Heart right ventricle (tissue), 16 donors: Measurements from ENCODE around the gene PLXDC2. TPM values are rescaled to one million over a fixed set of nuclear protein-coding genes. Genes with fewer than 3 reads are reported as not detected.
A peak's percentile ranks its signal among the peaks of the same experiment; 100 is the strongest.

Experiments used
- ATAC-seq, 8 donors: fragments of 200-7000 bp; cut with Tn5 transposase; one replicate each; pipeline ENCODE4 v1.9.1; 2020; ENCODE audit warnings: mild to moderate bottlenecking in 8 of 8, moderate library complexity in 8 of 8, moderate number of reproducible peaks in 1 of 8
- DNase-seq, 2 donors: peaks; one replicate each; pipeline ENCODE4 v3.0.0-alpha.2; 2020
- H3K27ac ChIP-seq, 10 donors: fragments of 200-600 bp; sonication (generic) in 2 of 10; one replicate each; pipeline versions ENCODE4 v1.5.0 to v1.8.0; 2020 to 2022; ENCODE audit warnings: mild to moderate bottlenecking in 3 of 10
- H3K27me3 ChIP-seq, 7 donors: fragments of 200-600 bp; one replicate each; pipeline ENCODE4 v1.8.0; 2021 to 2022; ENCODE audit warnings: mild to moderate bottlenecking in 2 of 7
- H3K36me3 ChIP-seq, 9 donors: fragments of 200-600 bp; sonication (generic) in 1 of 9; one replicate each; pipeline versions ENCODE4 v1.5.0 to v1.8.0; 2020 to 2022; ENCODE audit warnings: mild to moderate bottlenecking in 2 of 9
- H3K4me1 ChIP-seq, 9 donors: fragments of 200-600 bp; sonication (generic) in 1 of 9; one replicate each; pipeline versions ENCODE4 v1.5.0 to v1.8.0; 2020 to 2022; ENCODE audit warnings: mild to moderate bottlenecking in 4 of 9
- H3K4me3 ChIP-seq, 10 donors: fragments of 200-600 bp; sonication (generic) in 2 of 10; one replicate each; pipeline versions ENCODE4 v1.5.0 to v1.8.0; 2020 to 2022; ENCODE audit warnings: mild to moderate bottlenecking in 7 of 10, moderate library complexity in 2 of 10
- H3K9me3 ChIP-seq, 11 donors: fragments of 200-600 bp in 10 of 11; sonication (generic) in 2 of 11; one replicate each; pipeline versions ENCODE4 v1.5.0 to v1.8.0; 2013 to 2022; ENCODE audit warnings: mild to moderate bottlenecking in 2 of 11, control low read depth in 1 of 11, moderate library complexity in 1 of 11
- WGBS, 2 donors: extraction: QIAGEN DNeasy Blood & Tissue Kit; methylation state at CpG; one replicate each; pipeline ENCODE4 v1.1.7; 2013; ENCODE audit warnings: inconsistent platforms in 1 of 2; 5-methylcytosine and 5-hydroxymethylcytosine counted together
- intact Hi-C, 10 donors: fragments of 100-400 bp; cut with DNase I; formaldehyde crosslinking; loops; one replicate each; pipeline versions ENCODE4 v1.11.1 to v1.14.2; 2022
- polyA plus RNA-seq, 2 donors: library from polyadenylated mRNA; stranded (reverse); fragments of 200-250 nt; gene quantifications; one replicate each; pipeline ENCODE4 v1.2.3, GENCODE V29; 2013
- total RNA-seq, 10 donors: library from RNA; stranded (reverse); fragmentation: NEBNext Ultra II Directional in 3 of 10; extraction: Animal tissue kit (Norgen Biotek cat#: 25700) in 3 of 10; gene quantifications; one replicate each; pipeline versions ENCODE4 v1.2.1 to v1.2.4, GENCODE V29; 2021 to 2023
- TF ChIP-seq, protein P1 (sequence below), 9 donors: fragments of 200-600 bp; sonication (generic) in 2 of 9; IDR thresholded peaks; one replicate each; pipeline versions ENCODE4 v1.5.0 to v1.8.0; 2021 to 2022; ENCODE audit warnings: antibody characterized with exemption in 9 of 9, mild to moderate bottlenecking in 5 of 9, moderate library complexity in 1 of 9
- donor health status: Arrhythmogenic right ventricular cardiomyopathy.
- donor health status: ischemic (EF 13 %, LVEDD 7.1; RV severe dilation, severe dysfunction).
- donor health status: healthy with polysubstance abuse.
- donor health status: DM: no; HTN: yes; CAD: no.
- donor health status: DM: no; HTN: no; CAD: no.
- donor health status: ischemic (EF 25% LVEDD 6.9; RV normal size, moderate dysfunction).
- donor health status: ischemic (EF 25% LVEDD 5.7; RV mildly dilated, moderate dysfunction).
- donor health status: healthy.
- donor health status: DM: yes; HTN: yes; CAD: no.
- donor health status: Ischemic cardiomyopathy.
- donor health status: ischemic (EF 35%, LVEDD 5.7; RV mildly dilated, moderate dysfunction).
- donor health status: nonischemic (EF 11% LVEDD 7.7; RV severe dilation, severe dysfunction).
- donor health status: DM: yes; HTN: yes; CAD: no.
- donor health status: PGD.
- donor health status: ischemic (EF 29% LVEDD 5.4; RV normal size, mild dysfunction).
- donor health status: nonischemic (EF 23%, LVEDD 6.1; RV moderate dilation, normal function).

PLXDC2 gene
- total and polyA plus RNA-seq, 12 donors, result 4.6 to 26.8 (median 16.9) TPM

- Histone ChIP-seq H3K4me3 (peak overlapping the region; percentile 59 to 94 (median 86)), H3K27ac (peak overlapping the region; percentile 78 to 95 (median 89)), H3K36me3 (peaks cover 0 to 5% (median 0%) of the 10 kb centered on the region in 9 donors), H3K9me3 (no peaks in the 10 kb centered on the region), H3K27me3 (peaks cover 0 to 17% (median 2%) of the 10 kb centered on the region in 7 donors), H3K4me1 (peaks cover 0 to 43% (median 12%) of the 10 kb centered on the region in 9 donors)
- TF ChIP-seq, protein P1, sequence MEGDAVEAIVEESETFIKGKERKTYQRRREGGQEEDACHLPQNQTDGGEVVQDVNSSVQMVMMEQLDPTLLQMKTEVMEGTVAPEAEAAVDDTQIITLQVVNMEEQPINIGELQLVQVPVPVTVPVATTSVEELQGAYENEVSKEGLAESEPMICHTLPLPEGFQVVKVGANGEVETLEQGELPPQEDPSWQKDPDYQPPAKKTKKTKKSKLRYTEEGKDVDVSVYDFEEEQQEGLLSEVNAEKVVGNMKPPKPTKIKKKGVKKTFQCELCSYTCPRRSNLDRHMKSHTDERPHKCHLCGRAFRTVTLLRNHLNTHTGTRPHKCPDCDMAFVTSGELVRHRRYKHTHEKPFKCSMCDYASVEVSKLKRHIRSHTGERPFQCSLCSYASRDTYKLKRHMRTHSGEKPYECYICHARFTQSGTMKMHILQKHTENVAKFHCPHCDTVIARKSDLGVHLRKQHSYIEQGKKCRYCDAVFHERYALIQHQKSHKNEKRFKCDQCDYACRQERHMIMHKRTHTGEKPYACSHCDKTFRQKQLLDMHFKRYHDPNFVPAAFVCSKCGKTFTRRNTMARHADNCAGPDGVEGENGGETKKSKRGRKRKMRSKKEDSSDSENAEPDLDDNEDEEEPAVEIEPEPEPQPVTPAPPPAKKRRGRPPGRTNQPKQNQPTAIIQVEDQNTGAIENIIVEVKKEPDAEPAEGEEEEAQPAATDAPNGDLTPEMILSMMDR (IDR thresholded peaks at IDR 0.05), result peak in 3 of 9 donors; percentile 18 to 35 (median 26)
- peak in 7 of 8 donors; percentile 18 to 56 (median 41) for ATAC-seq
- intact Hi-C loops, result loop anchor here in 9 of 10 donors (5.0 to 10.0 kb wide), 15 partner anchors 115 to 950 kb away; no protein-coding TSS in a partner anchor
- peak; percentile 18 to 35 for DNase-seq
- WGBS, 2 donors, result 1% methylated on average over 26 to 27 of the region's 27 CpGs
Observed at GRCh38 chr10:19817231-19817933, 1.1 kb downstream of the PLXDC2 start.

DNA sequence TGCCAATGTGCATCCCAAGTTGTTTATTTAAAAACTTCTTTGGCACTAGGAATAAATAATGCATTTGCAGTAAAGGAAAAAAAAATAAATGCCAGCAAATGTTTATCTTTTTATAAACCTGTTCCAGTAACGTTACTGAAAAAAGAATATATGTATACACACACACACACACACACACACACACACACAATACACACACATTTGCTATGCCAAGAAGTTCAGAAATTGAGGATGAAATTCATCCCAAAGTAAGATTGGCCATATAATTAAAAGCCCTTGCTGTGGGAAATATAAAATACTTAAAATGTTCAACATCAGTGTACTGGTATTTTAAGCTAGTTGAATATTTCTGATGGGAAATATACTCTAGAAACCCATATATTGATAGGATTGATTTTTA is 2.6 kb downstream of the PLXDC2 start:
- Histone ChIP-seq H3K27me3 (peaks cover 0 to 17% (median 2%) of the 10 kb centered on the region in 7 donors), H3K9me3 (no peaks in the 10 kb centered on the region), H3K36me3 (peaks cover 0 to 5% (median 0%) of the 10 kb centered on the region in 9 donors), H3K4me1 (peaks cover 0 to 45% (median 13%) of the 10 kb centered on the region in 9 donors), H3K4me3 (peak overlapping the region in 9 of 10 donors; percentile 59 to 94 (median 84)), H3K27ac (peak overlapping the region in 7 of 10 donors; percentile 2 to 95 (median 63))
- DNase-seq, result no peak
- WGBS, 2 donors, result 18 to 24% methylated on average over 1 of the region's 1 CpG
- TF ChIP-seq, protein P1 (IDR thresholded peaks at IDR 0.05), result no peak
- intact Hi-C loops, result loop anchor here in 9 of 10 donors (5.0 to 10.0 kb wide), 15 partner anchors 113 to 948 kb away; no protein-coding TSS in a partner anchor
- no peak for ATAC-seq

DNA sequence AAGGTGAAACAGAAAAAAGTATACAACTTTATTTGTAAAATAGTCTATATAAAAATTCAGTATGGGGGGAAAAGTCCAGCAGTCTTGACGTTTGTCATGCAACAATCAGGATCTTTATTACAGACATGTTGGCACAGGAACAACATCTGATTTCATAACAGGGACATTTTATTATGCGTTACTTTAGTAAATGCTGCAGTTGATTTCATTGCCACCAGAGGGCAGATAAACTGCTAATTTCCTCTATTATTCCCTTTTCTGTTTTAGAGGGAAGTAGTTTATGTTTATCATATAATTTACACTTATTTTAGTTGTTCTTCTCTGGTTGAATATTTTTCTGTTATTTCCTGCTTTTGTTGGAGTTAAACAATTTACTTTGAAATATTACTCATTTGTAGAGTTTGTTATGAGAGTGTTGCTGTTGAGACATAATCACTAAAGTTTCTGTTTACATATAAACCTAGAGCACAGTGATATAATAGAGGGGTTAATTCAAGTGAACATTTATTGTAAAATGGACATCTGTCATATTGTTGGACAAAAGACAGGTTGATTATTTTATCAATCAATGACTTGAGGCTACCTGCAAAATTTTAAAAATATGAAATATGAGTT is 3.3 kb downstream of the PLXDC2 start:
- Histone ChIP-seq H3K27me3 (peaks cover 0 to 16% (median 2%) of the 10 kb centered on the region in 7 donors), H3K4me3 (peak overlapping the region in 8 of 10 donors; percentile 59 to 94 (median 84)), H3K9me3 (no peaks in the 10 kb centered on the region), H3K4me1 (peaks cover 0 to 50% (median 19%) of the 10 kb centered on the region in 9 donors), H3K27ac (peak overlapping the region in 7 of 10 donors; percentile 2 to 95 (median 53)), H3K36me3 (peaks cover 0 to 5% (median 0%) of the 10 kb centered on the region in 9 donors)
- intact Hi-C loops, result loop anchor here in 9 of 10 donors (5.0 to 10.0 kb wide), 17 partner anchors 55 to 948 kb away; no protein-coding TSS in a partner anchor
- ATAC-seq (no peak), DNase-seq (peak in 1 of 2 donors; percentile 78)
- 0% methylated on average over 2 of the region's 2 CpGs for WGBS, 2 donors
- TF ChIP-seq, protein P1 (IDR thresholded peaks at IDR 0.05), result peak; percentile 75 to 94 (median 85)
